ENCODE results near the gene FRMD5. TPM values are rescaled to one million over a fixed set of nuclear protein-coding genes. Genes with fewer than 3 reads are reported as not detected.
"Not testable (repeated sequence)": the region's sequence is repeated elsewhere in the genome, so short reads cannot be mapped to it uniquely, and the experiment has no call there.

FRMD5 gene
- total RNA-seq, 2 donors from 2014 or later, result not detected

- DNase-seq (ENCODE audit: low spot score) (no peak), ATAC-seq (no peak)
- Mint-ChIP-seq H3K27ac (no peak overlapping the region), H3K4me3 (no peak overlapping the region), H3K4me1 (ENCODE audit: low read depth in 2 of 2) (peaks cover 0 to 3% of the 10 kb centered on the region in 2 donors), H3K9me3 (no peaks in the 10 kb centered on the region), H3K36me3 (peaks cover 22% of the 10 kb centered on the region), H3K27me3 (no peaks in the 10 kb centered on the region)
These were observed 340.3 kb downstream of the FRMD5 start for GRCh38 chr15:43854801-43855200.

- H3K27ac Mint-ChIP-seq, result no peak overlapping the region
These were observed 342.5 kb downstream of the FRMD5 start for GRCh38 chr15:43852607-43853006.

GRCh38 chr15:43851251-43851650, 343.8 kb downstream of the FRMD5 start:
- Mint-ChIP-seq H3K36me3 (peaks cover 6% of the 10 kb centered on the region), H3K27me3 (no peaks in the 10 kb centered on the region), H3K4me1 (ENCODE audit: low read depth in 2 of 2) (peaks cover 0 to 3% of the 10 kb centered on the region in 2 donors), H3K9me3 (no peaks in the 10 kb centered on the region), H3K27ac (no peak overlapping the region), H3K4me3 (no peak overlapping the region)
- DNase-seq (ENCODE audit: low spot score), result no peak
- ATAC-seq, result no peak

More at GRCh38 chr15:43852607-43853006, 342.5 kb downstream of the FRMD5 start:
- peaks cover 6% of the 10 kb centered on the region for H3K36me3 Mint-ChIP-seq
- H3K4me3 Mint-ChIP-seq, result no peak overlapping the region
- H3K27me3 Mint-ChIP-seq, result no peaks in the 10 kb centered on the region
- DNase-seq (ENCODE audit: low spot score), result no peak
- no peaks in the 10 kb centered on the region for H3K9me3 Mint-ChIP-seq
- ATAC-seq, result no peak
- H3K4me1 Mint-ChIP-seq (ENCODE audit: low read depth in 2 of 2), result peaks cover 0 to 3% of the 10 kb centered on the region in 2 donors

- ATAC-seq, result no peak
- Mint-ChIP-seq H3K27me3 (no peaks in the 10 kb centered on the region), H3K4me3 (no peak overlapping the region), H3K4me1 (ENCODE audit: low read depth in 2 of 2) (peaks cover 0 to 2% of the 10 kb centered on the region in 2 donors), H3K36me3 (peaks cover 7% of the 10 kb centered on the region), H3K27ac (no peak overlapping the region), H3K9me3 (no peaks in the 10 kb centered on the region)
- DNase-seq (ENCODE audit: low spot score), result no peak
These were observed 349.6 kb downstream of the FRMD5 start for GRCh38 chr15:43845421-43845820.

GRCh38 chr15:43832485-43832884, 362.6 kb downstream of the FRMD5 start:
- not testable (repeated sequence) for DNase-seq (ENCODE audit: low spot score); H3K27me3 Mint-ChIP-seq; H3K9me3 Mint-ChIP-seq; ATAC-seq; H3K4me3 Mint-ChIP-seq
- peak overlapping the region in 1 of 2 donors; percentile 58 for H3K27ac Mint-ChIP-seq
- H3K36me3 Mint-ChIP-seq, result peaks cover 12% of the 10 kb centered on the region
- H3K4me1 Mint-ChIP-seq (ENCODE audit: low read depth in 2 of 2), result peaks cover 19 to 25% of the 10 kb centered on the region in 2 donors

DNA sequence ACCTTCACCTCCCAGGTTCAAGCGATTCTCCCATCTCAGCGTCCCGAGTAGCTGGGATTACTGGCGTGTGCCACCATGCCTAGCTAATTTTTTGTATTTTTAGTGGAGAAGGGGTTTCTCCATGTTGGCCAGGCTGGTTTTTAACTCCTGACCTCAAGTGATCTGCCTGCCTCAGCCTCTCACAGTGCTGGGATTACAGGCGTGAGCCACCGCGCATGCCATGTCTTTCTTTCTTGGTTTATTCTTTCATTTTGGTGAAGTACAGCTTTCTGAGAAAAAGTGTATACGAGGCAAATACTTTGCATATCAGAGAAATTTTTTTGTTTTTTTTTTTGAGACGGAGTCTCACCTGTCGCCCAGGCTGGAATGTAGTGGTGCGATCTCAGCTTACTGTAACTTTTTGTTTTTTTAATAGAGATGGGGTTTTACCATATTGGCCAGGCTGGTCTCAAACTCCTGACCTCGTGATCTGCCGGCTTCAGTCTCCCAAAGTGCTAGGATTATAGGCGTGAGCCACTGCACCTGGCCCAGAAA, 363.5 kb downstream of the FRMD5 start:
- not testable (repeated sequence) for H3K9me3 Mint-ChIP-seq; DNase-seq (ENCODE audit: low spot score); ATAC-seq; H3K27me3 Mint-ChIP-seq
- Mint-ChIP-seq H3K4me1 (ENCODE audit: low read depth in 2 of 2) (peaks cover 22 to 32% of the 10 kb centered on the region in 2 donors), H3K36me3 (peaks cover 12% of the 10 kb centered on the region), H3K27ac (peak overlapping the region in 1 of 2 donors; percentile 58), H3K4me3 (peak overlapping the region; percentile 42)

GRCh38 chr15:43830691-43831275, 364.3 kb downstream of the FRMD5 start:
- H3K4me1 Mint-ChIP-seq (ENCODE audit: low read depth in 2 of 2), result peaks cover 22 to 32% of the 10 kb centered on the region in 2 donors
- not testable (repeated sequence) for H3K4me3 Mint-ChIP-seq; H3K9me3 Mint-ChIP-seq; ATAC-seq; H3K27me3 Mint-ChIP-seq; DNase-seq (ENCODE audit: low spot score)
- H3K36me3 Mint-ChIP-seq, result peaks cover 12% of the 10 kb centered on the region
- H3K27ac Mint-ChIP-seq, result peak overlapping the region in 1 of 2 donors; percentile 84

DNA sequence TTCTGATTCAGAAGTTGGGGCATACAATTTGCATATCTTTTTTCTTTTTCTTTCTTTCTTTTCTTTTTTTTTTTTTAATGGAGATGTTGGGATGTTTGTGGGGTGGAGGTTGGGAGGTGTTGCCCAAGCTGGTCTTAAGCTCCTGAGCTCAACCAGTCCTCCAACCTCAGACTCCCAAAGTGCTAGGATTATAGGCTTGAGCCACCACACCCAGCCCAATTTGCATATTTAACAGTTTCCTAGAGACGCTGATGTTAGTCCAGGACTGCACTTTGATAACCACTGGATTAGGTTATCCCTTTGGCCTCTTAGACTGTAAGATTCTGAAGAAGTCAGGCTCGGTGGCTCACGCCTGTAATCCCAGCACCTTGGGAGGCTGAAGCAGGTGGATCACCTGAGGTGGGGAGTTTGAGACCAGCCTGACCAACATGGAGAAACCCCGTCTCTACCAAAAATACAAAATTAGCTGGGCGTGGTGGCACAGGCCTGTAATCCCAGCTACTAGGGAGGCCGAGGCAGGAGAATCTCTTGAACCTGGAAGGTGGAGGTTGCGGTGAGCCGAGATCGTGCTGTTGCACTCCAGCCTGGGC, 365.0 kb downstream of the FRMD5 start:
- H3K27ac Mint-ChIP-seq, result peak overlapping the region; percentile 53 to 84
- DNase-seq (ENCODE audit: low spot score); H3K9me3 Mint-ChIP-seq; H3K27me3 Mint-ChIP-seq; ATAC-seq: not testable (repeated sequence)
- peaks cover 22 to 32% of the 10 kb centered on the region in 2 donors for H3K4me1 Mint-ChIP-seq (ENCODE audit: low read depth in 2 of 2)
- peaks cover 10% of the 10 kb centered on the region for H3K36me3 Mint-ChIP-seq
- H3K4me3 Mint-ChIP-seq, result peak overlapping the region; percentile 63

GRCh38 chr15:43828061-43828657, 366.9 kb downstream of the FRMD5 start:
- H3K9me3 Mint-ChIP-seq, result no peaks in the 10 kb centered on the region
- no peak for DNase-seq (ENCODE audit: low spot score)
- peak overlapping the region; percentile 84 to 97 for H3K27ac Mint-ChIP-seq
- peak in 1 of 2 donors; percentile 61 for ATAC-seq
- peaks cover 30 to 40% of the 10 kb centered on the region in 2 donors for H3K4me1 Mint-ChIP-seq (ENCODE audit: low read depth in 2 of 2)
- peaks cover 14% of the 10 kb centered on the region for H3K36me3 Mint-ChIP-seq
- no peaks in the 10 kb centered on the region for H3K27me3 Mint-ChIP-seq
- peak overlapping the region; percentile 96 for H3K4me3 Mint-ChIP-seq

DNA sequence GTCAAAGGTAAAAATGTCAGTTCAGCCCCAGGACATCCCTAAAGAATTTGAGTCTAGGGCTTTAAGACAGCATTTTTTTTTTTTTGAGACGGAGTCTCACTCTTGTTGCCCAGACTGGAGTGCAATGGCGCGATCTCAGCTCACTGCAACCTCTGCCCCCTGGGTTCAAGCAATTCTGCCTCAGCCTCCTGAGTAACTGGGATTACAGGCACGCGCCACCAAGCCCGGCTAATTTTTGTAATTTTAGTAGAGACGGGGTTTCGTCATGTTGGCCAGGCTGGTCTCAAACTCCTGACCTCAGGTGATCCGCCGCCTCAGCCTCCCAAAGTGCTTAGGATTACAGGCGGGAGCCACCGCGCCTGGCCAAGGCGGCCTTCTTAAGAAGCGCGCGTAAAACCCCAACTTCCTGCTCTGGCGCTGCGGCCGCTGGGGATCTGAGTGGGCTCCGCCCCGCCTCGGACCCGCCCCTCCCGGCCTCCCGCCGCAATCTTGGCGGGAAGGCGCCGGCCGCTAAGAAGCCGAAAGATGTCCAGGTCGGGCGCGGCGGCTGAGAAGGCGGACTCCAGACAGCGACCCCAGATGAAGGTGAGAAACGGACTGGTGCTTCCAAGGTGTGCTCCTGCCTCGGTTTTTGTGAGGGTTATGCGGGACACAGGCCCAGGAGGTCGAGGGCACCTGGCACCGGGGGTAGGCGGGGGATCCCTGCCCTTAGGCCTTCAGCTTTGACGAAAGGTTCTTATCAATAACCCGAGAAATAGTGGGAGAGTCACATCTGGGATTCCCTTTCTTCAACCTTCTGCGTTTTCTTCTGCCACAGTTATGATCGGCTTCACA, 368.3 kb downstream of the FRMD5 start, which contains the start of gene WDR76:
TSS of gene WDR76 (plus strand) at position 495 of the 834 bp plus-strand sequence. CDS start at position 526, 31 bp downstream.
- Mint-ChIP-seq H3K27ac (peak within 1 kb of the TSS; percentile 84 to 97), H3K27me3 (no peaks in the 10 kb centered on the region), H3K4me1 (ENCODE audit: low read depth in 2 of 2) (peaks cover 29 to 37% of the 10 kb centered on the region in 2 donors), H3K36me3 (peaks cover 14% of the 10 kb centered on the region), H3K4me3 (peak within 1 kb of the TSS; percentile 96), H3K9me3 (no peaks in the 10 kb centered on the region)
- ATAC-seq (peak; percentile 88 to 91), DNase-seq (ENCODE audit: low spot score) (peak; percentile 89)

GRCh38 chr15:43826029-43826507, 369.0 kb downstream of the FRMD5 start:
- no peaks in the 10 kb centered on the region for H3K9me3 Mint-ChIP-seq
- H3K4me1 Mint-ChIP-seq (ENCODE audit: low read depth in 2 of 2), result peaks cover 34 to 41% of the 10 kb centered on the region in 2 donors
- H3K27me3 Mint-ChIP-seq, result no peaks in the 10 kb centered on the region
- H3K36me3 Mint-ChIP-seq, result peaks cover 14% of the 10 kb centered on the region
- DNase-seq (ENCODE audit: low spot score) (no peak), ATAC-seq (no peak)
- H3K4me3 Mint-ChIP-seq, result peak overlapping the region; percentile 96
- H3K27ac Mint-ChIP-seq, result peak overlapping the region; percentile 84 to 97

DNA sequence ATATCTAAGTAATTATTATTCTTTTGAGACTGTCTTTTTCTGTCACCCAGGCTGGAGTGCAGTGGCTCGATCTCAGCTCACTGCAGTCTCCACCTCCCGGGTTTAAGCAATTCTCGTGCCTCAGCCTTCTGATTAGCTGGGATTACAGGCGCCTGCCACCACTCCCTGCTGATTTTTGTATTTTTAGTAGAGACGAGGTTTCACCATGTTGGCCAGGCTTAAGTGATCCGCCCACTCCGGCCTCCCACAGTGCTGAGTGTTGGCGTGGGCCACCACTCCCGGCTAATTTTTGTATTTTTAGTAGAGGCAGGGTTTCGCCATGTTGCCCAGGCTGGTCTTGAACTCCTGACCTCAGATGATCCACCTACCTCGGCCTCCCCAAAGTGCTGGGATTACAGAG, 369.8 kb downstream of the FRMD5 start:
- H3K27me3 Mint-ChIP-seq; DNase-seq (ENCODE audit: low spot score); ATAC-seq; H3K9me3 Mint-ChIP-seq: not testable (repeated sequence)
- H3K27ac Mint-ChIP-seq, result peak overlapping the region; percentile 84 to 97
- peak overlapping the region; percentile 96 for H3K4me3 Mint-ChIP-seq
- peaks cover 14% of the 10 kb centered on the region for H3K36me3 Mint-ChIP-seq
- peaks cover 34 to 41% of the 10 kb centered on the region in 2 donors for H3K4me1 Mint-ChIP-seq (ENCODE audit: low read depth in 2 of 2)

Data from natural killer cell treated with Interleukin-12 subunit alpha and Interleukin-12 subunit beta and Interleukin-15 and Interleukin-18, amount 100 ng/mL, for 72 hours (primary cell).